Fibroblast of pulmonary artery (primary cell): Measurements from ENCODE around the gene RNF208.

ENCODE experiments used
- DNase-seq: peaks from one replicate; pipeline ENCODE4 v3.0.0-alpha.2; 2010; ENCODE audit warnings: low read depth
- H3K4me3 ChIP-seq: replicated peaks from 2 replicates; pipeline ENCODE4 v1.5.1; 2011; ENCODE audit warnings: low read depth, mild to moderate bottlenecking, control low read depth, low read length, moderate library complexity
- CTCF ChIP-seq: IDR thresholded peaks from 2 replicates; pipeline ENCODE4 v1.5.1; 2011; ENCODE audit warnings: mild to moderate bottlenecking, control low read depth, low read length, inconsistent platforms; ENCODE audit errors: missing control alignments

RNF208 gene

GRCh38 chr9:137191691-137192447 lies 30.2 kb downstream of the RNF208 start:
- no peak for DNase-seq
- H3K4me3 ChIP-seq = no peak overlapping the region
- no peak for TF ChIP-seq CTCF

GRCh38 chr9:137191245-137191644 lies 30.8 kb downstream of the RNF208 start:
- H3K4me3 ChIP-seq = no peak overlapping the region
- DNase-seq = no peak
- TF ChIP-seq CTCF = no peak

GRCh38 chr9:137190315-137190856 lies 31.7 kb downstream of the RNF208 start:
- no peak for TF ChIP-seq CTCF
- H3K4me3 ChIP-seq = no peak overlapping the region
- no peak for DNase-seq

- H3K4me3 ChIP-seq = peak overlapping the region; percentile 94
- DNase-seq = no peak
- TF ChIP-seq CTCF = no peak
These were observed 32.4 kb downstream of the RNF208 start for GRCh38 chr9:137189297-137190295.

- DNase-seq = peak; percentile 96
- H3K4me3 ChIP-seq = peak within 1 kb of the TSS; percentile 94
- TF ChIP-seq CTCF = peak; percentile 43
These were observed 33.3 kb downstream of the RNF208 start, which contains the start of the genes ANAPC2 and SSNA1 for GRCh38 chr9:137188490-137189296. Gene ANAPC2 (minus strand): TSS chr9:137188560. CDS start chr9:137188532, 28 bp downstream. Gene SSNA1 (plus strand): TSS chr9:137188676. CDS start chr9:137188727, 51 bp downstream.

- peak overlapping the region; percentile 94 for H3K4me3 ChIP-seq
- DNase-seq = no peak
- no peak for TF ChIP-seq CTCF
These were observed 34.0 kb downstream of the RNF208 start for GRCh38 chr9:137188086-137188489.
